ENCODE measurements around the gene MARCHF10. TPM values are rescaled to one million over a fixed set of nuclear protein-coding genes. Genes with fewer than 3 reads are reported as not detected.

Gene MARCHF10
- total and polyA plus RNA-seq, 9 of the 15 experiments (the other 6 are each of a cell fraction or from before 2014, with no cell fraction given), result not detected

DNA sequence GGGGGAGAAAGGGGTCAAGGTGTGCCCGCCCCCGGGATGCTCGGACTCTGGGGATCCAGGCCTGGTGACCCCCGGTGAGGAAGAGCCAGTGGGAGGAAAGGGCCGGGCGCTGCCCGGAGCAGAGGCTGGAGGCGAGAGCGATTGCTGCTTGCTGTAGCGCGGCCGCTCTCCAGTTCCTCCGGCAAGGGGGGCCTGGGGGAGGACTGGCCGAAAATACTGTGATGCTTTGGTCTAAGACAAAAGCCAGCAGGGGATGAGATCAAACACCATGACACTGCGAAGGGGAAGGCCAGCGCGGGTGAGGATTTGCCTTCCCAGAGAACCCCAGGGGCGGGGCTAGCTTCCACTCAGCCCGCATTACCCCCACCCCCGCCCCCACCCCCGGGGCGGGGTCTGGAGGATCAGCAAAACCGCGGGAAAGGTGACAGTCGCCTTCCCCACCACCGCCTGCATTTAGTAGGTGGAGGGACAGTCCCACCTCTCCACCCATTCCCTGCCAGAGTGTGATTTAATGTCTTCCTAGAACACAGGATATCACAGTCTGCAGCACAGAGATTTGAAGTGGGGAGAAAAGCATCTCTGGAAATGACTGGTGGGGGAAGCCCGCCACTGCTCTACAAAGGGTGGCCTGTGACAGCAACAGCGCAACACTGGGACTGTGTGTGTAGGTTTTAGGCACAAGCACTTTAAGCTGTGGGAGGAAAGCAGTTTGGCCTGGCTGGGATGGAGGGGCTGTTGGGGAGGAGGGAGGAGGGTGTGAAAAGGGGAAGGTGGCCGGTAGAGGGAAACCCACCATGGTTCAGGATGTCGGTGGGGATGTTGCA, 154.9 kb downstream of the MARCHF10 start (continued):
- TF ChIP-seq, protein P1, sequence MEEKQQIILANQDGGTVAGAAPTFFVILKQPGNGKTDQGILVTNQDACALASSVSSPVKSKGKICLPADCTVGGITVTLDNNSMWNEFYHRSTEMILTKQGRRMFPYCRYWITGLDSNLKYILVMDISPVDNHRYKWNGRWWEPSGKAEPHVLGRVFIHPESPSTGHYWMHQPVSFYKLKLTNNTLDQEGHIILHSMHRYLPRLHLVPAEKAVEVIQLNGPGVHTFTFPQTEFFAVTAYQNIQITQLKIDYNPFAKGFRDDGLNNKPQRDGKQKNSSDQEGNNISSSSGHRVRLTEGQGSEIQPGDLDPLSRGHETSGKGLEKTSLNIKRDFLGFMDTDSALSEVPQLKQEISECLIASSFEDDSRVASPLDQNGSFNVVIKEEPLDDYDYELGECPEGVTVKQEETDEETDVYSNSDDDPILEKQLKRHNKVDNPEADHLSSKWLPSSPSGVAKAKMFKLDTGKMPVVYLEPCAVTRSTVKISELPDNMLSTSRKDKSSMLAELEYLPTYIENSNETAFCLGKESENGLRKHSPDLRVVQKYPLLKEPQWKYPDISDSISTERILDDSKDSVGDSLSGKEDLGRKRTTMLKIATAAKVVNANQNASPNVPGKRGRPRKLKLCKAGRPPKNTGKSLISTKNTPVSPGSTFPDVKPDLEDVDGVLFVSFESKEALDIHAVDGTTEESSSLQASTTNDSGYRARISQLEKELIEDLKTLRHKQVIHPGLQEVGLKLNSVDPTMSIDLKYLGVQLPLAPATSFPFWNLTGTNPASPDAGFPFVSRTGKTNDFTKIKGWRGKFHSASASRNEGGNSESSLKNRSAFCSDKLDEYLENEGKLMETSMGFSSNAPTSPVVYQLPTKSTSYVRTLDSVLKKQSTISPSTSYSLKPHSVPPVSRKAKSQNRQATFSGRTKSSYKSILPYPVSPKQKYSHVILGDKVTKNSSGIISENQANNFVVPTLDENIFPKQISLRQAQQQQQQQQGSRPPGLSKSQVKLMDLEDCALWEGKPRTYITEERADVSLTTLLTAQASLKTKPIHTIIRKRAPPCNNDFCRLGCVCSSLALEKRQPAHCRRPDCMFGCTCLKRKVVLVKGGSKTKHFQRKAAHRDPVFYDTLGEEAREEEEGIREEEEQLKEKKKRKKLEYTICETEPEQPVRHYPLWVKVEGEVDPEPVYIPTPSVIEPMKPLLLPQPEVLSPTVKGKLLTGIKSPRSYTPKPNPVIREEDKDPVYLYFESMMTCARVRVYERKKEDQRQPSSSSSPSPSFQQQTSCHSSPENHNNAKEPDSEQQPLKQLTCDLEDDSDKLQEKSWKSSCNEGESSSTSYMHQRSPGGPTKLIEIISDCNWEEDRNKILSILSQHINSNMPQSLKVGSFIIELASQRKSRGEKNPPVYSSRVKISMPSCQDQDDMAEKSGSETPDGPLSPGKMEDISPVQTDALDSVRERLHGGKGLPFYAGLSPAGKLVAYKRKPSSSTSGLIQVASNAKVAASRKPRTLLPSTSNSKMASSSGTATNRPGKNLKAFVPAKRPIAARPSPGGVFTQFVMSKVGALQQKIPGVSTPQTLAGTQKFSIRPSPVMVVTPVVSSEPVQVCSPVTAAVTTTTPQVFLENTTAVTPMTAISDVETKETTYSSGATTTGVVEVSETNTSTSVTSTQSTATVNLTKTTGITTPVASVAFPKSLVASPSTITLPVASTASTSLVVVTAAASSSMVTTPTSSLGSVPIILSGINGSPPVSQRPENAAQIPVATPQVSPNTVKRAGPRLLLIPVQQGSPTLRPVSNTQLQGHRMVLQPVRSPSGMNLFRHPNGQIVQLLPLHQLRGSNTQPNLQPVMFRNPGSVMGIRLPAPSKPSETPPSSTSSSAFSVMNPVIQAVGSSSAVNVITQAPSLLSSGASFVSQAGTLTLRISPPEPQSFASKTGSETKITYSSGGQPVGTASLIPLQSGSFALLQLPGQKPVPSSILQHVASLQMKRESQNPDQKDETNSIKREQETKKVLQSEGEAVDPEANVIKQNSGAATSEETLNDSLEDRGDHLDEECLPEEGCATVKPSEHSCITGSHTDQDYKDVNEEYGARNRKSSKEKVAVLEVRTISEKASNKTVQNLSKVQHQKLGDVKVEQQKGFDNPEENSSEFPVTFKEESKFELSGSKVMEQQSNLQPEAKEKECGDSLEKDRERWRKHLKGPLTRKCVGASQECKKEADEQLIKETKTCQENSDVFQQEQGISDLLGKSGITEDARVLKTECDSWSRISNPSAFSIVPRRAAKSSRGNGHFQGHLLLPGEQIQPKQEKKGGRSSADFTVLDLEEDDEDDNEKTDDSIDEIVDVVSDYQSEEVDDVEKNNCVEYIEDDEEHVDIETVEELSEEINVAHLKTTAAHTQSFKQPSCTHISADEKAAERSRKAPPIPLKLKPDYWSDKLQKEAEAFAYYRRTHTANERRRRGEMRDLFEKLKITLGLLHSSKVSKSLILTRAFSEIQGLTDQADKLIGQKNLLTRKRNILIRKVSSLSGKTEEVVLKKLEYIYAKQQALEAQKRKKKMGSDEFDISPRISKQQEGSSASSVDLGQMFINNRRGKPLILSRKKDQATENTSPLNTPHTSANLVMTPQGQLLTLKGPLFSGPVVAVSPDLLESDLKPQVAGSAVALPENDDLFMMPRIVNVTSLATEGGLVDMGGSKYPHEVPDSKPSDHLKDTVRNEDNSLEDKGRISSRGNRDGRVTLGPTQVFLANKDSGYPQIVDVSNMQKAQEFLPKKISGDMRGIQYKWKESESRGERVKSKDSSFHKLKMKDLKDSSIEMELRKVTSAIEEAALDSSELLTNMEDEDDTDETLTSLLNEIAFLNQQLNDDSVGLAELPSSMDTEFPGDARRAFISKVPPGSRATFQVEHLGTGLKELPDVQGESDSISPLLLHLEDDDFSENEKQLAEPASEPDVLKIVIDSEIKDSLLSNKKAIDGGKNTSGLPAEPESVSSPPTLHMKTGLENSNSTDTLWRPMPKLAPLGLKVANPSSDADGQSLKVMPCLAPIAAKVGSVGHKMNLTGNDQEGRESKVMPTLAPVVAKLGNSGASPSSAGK (IDR thresholded peaks at IDR 0.05), result peak; percentile 51; the same call in 1 of the 2 replicates
- TF ChIP-seq ZNF764 (CRISPR knock-in tag; IDR thresholded peaks at IDR 0.05; ENCODE audit: low read depth), result no peak
- TF ChIP-seq, protein P2, sequence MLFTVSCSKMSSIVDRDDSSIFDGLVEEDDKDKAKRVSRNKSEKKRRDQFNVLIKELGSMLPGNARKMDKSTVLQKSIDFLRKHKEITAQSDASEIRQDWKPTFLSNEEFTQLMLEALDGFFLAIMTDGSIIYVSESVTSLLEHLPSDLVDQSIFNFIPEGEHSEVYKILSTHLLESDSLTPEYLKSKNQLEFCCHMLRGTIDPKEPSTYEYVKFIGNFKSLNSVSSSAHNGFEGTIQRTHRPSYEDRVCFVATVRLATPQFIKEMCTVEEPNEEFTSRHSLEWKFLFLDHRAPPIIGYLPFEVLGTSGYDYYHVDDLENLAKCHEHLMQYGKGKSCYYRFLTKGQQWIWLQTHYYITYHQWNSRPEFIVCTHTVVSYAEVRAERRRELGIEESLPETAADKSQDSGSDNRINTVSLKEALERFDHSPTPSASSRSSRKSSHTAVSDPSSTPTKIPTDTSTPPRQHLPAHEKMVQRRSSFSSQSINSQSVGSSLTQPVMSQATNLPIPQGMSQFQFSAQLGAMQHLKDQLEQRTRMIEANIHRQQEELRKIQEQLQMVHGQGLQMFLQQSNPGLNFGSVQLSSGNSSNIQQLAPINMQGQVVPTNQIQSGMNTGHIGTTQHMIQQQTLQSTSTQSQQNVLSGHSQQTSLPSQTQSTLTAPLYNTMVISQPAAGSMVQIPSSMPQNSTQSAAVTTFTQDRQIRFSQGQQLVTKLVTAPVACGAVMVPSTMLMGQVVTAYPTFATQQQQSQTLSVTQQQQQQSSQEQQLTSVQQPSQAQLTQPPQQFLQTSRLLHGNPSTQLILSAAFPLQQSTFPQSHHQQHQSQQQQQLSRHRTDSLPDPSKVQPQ (CRISPR knock-in tag; IDR thresholded peaks at IDR 0.05; ENCODE audit: borderline replicate concordance), result no peak
- TF ChIP-seq ZNF24 (IDR thresholded peaks at IDR 0.05), result no peak
- no peak for TF ChIP-seq EP400 (IDR thresholded peaks at IDR 0.05)
- TF ChIP-seq, protein P3, sequence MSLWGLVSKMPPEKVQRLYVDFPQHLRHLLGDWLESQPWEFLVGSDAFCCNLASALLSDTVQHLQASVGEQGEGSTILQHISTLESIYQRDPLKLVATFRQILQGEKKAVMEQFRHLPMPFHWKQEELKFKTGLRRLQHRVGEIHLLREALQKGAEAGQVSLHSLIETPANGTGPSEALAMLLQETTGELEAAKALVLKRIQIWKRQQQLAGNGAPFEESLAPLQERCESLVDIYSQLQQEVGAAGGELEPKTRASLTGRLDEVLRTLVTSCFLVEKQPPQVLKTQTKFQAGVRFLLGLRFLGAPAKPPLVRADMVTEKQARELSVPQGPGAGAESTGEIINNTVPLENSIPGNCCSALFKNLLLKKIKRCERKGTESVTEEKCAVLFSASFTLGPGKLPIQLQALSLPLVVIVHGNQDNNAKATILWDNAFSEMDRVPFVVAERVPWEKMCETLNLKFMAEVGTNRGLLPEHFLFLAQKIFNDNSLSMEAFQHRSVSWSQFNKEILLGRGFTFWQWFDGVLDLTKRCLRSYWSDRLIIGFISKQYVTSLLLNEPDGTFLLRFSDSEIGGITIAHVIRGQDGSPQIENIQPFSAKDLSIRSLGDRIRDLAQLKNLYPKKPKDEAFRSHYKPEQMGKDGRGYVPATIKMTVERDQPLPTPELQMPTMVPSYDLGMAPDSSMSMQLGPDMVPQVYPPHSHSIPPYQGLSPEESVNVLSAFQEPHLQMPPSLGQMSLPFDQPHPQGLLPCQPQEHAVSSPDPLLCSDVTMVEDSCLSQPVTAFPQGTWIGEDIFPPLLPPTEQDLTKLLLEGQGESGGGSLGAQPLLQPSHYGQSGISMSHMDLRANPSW (CRISPR knock-in tag; IDR thresholded peaks at IDR 0.05), result no peak
- TF ChIP-seq, protein P4, sequence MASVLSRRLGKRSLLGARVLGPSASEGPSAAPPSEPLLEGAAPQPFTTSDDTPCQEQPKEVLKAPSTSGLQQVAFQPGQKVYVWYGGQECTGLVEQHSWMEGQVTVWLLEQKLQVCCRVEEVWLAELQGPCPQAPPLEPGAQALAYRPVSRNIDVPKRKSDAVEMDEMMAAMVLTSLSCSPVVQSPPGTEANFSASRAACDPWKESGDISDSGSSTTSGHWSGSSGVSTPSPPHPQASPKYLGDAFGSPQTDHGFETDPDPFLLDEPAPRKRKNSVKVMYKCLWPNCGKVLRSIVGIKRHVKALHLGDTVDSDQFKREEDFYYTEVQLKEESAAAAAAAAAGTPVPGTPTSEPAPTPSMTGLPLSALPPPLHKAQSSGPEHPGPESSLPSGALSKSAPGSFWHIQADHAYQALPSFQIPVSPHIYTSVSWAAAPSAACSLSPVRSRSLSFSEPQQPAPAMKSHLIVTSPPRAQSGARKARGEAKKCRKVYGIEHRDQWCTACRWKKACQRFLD (CRISPR knock-in tag; IDR thresholded peaks at IDR 0.05), result no peak
- no peak for TF ChIP-seq BRD4 (IDR thresholded peaks at IDR 0.05)

All from K562 (cell line).